ENCODE measurements around the gene SH2D5. TPM values are rescaled to one million over a fixed set of nuclear protein-coding genes. Genes with fewer than 3 reads are reported as not detected.

Gene SH2D5
- total RNA-seq, 1 donor from 2014 or later: 1.2 TPM

- Mint-ChIP-seq H3K27me3 (ENCODE audit: unreplicated experiment) (peaks cover 17% of the 10 kb centered on the region), H3K36me3 (ENCODE audit: unreplicated experiment) (no peaks in the 10 kb centered on the region), H3K9me3 (ENCODE audit: unreplicated experiment) (peaks cover 20% of the 10 kb centered on the region), H3K4me3 (ENCODE audit: unreplicated experiment) (no peak overlapping the region), H3K27ac (ENCODE audit: unreplicated experiment) (peak overlapping the region; percentile 29), H3K4me1 (ENCODE audit: low read depth, unreplicated experiment) (peaks cover 22% of the 10 kb centered on the region)
- TF ChIP-seq CTCF (IDR thresholded peaks at IDR 0.05; ENCODE audit: partially characterized antibody, unreplicated experiment): no peak
- DNase-seq: no peak
Observed at GRCh38 chr1:20703124-20703756, 29.3 kb downstream of the SH2D5 start.

- Mint-ChIP-seq H3K27ac (ENCODE audit: unreplicated experiment) (no peak overlapping the region), H3K27me3 (ENCODE audit: unreplicated experiment) (peaks cover 17% of the 10 kb centered on the region), H3K4me3 (ENCODE audit: unreplicated experiment) (no peak overlapping the region), H3K9me3 (ENCODE audit: unreplicated experiment) (peaks cover 20% of the 10 kb centered on the region), H3K4me1 (ENCODE audit: low read depth, unreplicated experiment) (peaks cover 22% of the 10 kb centered on the region), H3K36me3 (ENCODE audit: unreplicated experiment) (no peaks in the 10 kb centered on the region)
- TF ChIP-seq CTCF (IDR thresholded peaks at IDR 0.05; ENCODE audit: partially characterized antibody, unreplicated experiment): peak; percentile 14
- no peak for DNase-seq
Observed at GRCh38 chr1:20702416-20702815, 30.1 kb downstream of the SH2D5 start.

GRCh38 chr1:20701847-20702246 is 30.7 kb downstream of the SH2D5 start:
- H3K27ac Mint-ChIP-seq (ENCODE audit: unreplicated experiment): no peak overlapping the region

GRCh38 chr1:20701446-20701845 is 31.1 kb downstream of the SH2D5 start:
- no peak overlapping the region for H3K4me3 Mint-ChIP-seq (ENCODE audit: unreplicated experiment)
- no peak overlapping the region for H3K27ac Mint-ChIP-seq (ENCODE audit: unreplicated experiment)
- H3K4me1 Mint-ChIP-seq (ENCODE audit: low read depth, unreplicated experiment): peaks cover 22% of the 10 kb centered on the region
- H3K9me3 Mint-ChIP-seq (ENCODE audit: unreplicated experiment): peaks cover 20% of the 10 kb centered on the region
- no peak for TF ChIP-seq CTCF (IDR thresholded peaks at IDR 0.05; ENCODE audit: partially characterized antibody, unreplicated experiment)
- DNase-seq: no peak
- H3K36me3 Mint-ChIP-seq (ENCODE audit: unreplicated experiment): no peaks in the 10 kb centered on the region
- H3K27me3 Mint-ChIP-seq (ENCODE audit: unreplicated experiment): peaks cover 17% of the 10 kb centered on the region

More at GRCh38 chr1:20701847-20702246, 30.7 kb downstream of the SH2D5 start:
- peaks cover 20% of the 10 kb centered on the region for H3K9me3 Mint-ChIP-seq (ENCODE audit: unreplicated experiment)
- no peak overlapping the region for H3K4me3 Mint-ChIP-seq (ENCODE audit: unreplicated experiment)
- no peak for DNase-seq
- no peak for TF ChIP-seq CTCF (IDR thresholded peaks at IDR 0.05; ENCODE audit: partially characterized antibody, unreplicated experiment)
- H3K4me1 Mint-ChIP-seq (ENCODE audit: low read depth, unreplicated experiment): peaks cover 22% of the 10 kb centered on the region
- H3K27me3 Mint-ChIP-seq (ENCODE audit: unreplicated experiment): peaks cover 17% of the 10 kb centered on the region
- H3K36me3 Mint-ChIP-seq (ENCODE audit: unreplicated experiment): no peaks in the 10 kb centered on the region

- peaks cover 20% of the 10 kb centered on the region for H3K9me3 Mint-ChIP-seq (ENCODE audit: unreplicated experiment)
- no peak overlapping the region for H3K4me3 Mint-ChIP-seq (ENCODE audit: unreplicated experiment)
- peak overlapping the region; percentile 22 for H3K27ac Mint-ChIP-seq (ENCODE audit: unreplicated experiment)
- no peak for DNase-seq
- H3K4me1 Mint-ChIP-seq (ENCODE audit: low read depth, unreplicated experiment): peaks cover 22% of the 10 kb centered on the region
- no peak for TF ChIP-seq CTCF (IDR thresholded peaks at IDR 0.05; ENCODE audit: partially characterized antibody, unreplicated experiment)
- H3K36me3 Mint-ChIP-seq (ENCODE audit: unreplicated experiment): no peaks in the 10 kb centered on the region
- peaks cover 17% of the 10 kb centered on the region for H3K27me3 Mint-ChIP-seq (ENCODE audit: unreplicated experiment)
Observed at GRCh38 chr1:20700636-20701215, 31.8 kb downstream of the SH2D5 start.

Data from glutamatergic neuron (in vitro differentiated cells).